DND-41 (cell line): ENCODE results near the gene DNAH8.

Experiments
- CTCF ChIP-seq: IDR thresholded peaks from 2 replicates; pipeline ENCODE4 v1.5.1; 2012; ENCODE audit warnings: borderline replicate concordance, low read length, moderate library complexity, mild to moderate bottlenecking; ENCODE audit not compliant: poor library complexity, severe bottlenecking; ENCODE audit errors: extremely low read depth
- EZH2 ChIP-seq: IDR thresholded peaks from 3 replicates; pipeline ENCODE4 v1.6.1; 2012; ENCODE audit warnings: borderline replicate concordance, low read depth, mild to moderate bottlenecking, moderate library complexity, low read length, inconsistent platforms; ENCODE audit not compliant: severe bottlenecking

DNA sequence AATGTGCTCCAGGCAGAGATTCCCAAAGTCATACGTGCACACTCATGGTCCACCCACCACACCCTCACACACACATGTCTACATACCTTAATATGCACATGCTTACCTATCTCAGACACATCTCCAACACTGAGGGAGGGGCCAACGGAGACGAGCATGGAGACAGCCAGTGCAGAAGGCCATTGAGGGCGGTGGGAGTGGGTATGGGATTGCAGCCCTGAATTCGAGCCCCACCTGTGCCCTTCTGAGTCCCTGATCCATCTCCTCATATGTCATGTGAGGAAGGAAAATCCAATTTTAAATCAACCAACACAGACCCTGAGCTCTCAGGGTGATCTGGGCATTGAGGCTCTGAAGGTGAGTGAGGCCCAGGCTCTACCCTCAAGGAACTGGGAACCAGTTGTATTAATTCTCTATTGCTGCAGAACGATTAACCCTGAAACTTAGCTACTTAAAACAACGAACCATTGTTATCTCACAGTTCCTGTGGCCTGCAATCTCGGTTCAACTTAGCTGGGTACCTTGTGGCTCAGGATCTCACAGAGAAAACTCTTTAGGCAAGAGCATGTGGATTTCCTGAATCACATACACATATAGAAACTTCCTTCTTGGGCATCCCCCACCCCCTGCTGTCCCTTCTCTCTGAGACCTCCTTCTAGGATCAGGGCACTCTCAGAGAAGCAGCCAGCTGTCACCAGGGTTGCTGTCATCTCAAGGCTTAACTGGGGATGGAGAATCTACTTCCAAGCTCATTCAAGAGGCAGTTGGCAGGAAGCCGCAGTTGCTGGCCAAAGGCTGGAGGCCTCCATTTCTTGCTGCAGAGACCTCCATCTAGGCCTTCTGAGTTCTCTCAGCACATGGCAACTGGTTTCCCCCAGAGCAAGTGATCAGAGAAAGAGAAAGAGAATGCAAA lies 361.8 kb downstream of the DNAH8 start:
- TF ChIP-seq CTCF = no peak
- TF ChIP-seq EZH2 = no peak
